ENCODE data around the gene MMP14. TPM values are rescaled to one million over a fixed set of nuclear protein-coding genes. Genes with fewer than 3 reads are reported as not detected.

Gene MMP14
- polyA plus RNA-seq, 3 donors: 123 to 161 (median 159) TPM

Other genes with a start within 250 kb of the MMP14 start
- gene DAD1, start 247.4 kb upstream of the MMP14 start, polyA plus RNA-seq (ENCODE audit: insufficient read length in 3 of 3): 100 to 1,000 TPM; 231 to 273 (median 251) TPM
- 10 to 100 TPM; 47.1 to 56.9 (median 49.4) TPM for gene ABHD4, start 238.3 kb upstream of the MMP14 start, polyA plus RNA-seq (ENCODE audit: insufficient read length in 3 of 3)
- under 1 TPM; 0.19 to 0.40 (median 0.38) TPM for gene OR6J1, start 192.2 kb upstream of the MMP14 start, polyA plus RNA-seq (ENCODE audit: insufficient read length in 3 of 3)
- gene OXA1L, start 69.9 kb upstream of the MMP14 start, polyA plus RNA-seq (ENCODE audit: insufficient read length in 3 of 3): 100 to 1,000 TPM; 130 to 148 (median 140) TPM
- gene SLC7A7, start 21.1 kb upstream of the MMP14 start, polyA plus RNA-seq (ENCODE audit: insufficient read length in 3 of 3): 100 to 1,000 TPM; 114 to 130 (median 129) TPM
- 100 to 1,000 TPM in 1 of 3 donors, 10 to 100 TPM in 2; 87.6 to 107 (median 93.7) TPM for gene MRPL52, start 6.7 kb upstream of the MMP14 start, polyA plus RNA-seq (ENCODE audit: insufficient read length in 3 of 3)
- 10 to 100 TPM; 79.1 to 94.9 (median 93.9) TPM for gene LRP10, start 35.2 kb downstream of the MMP14 start, polyA plus RNA-seq (ENCODE audit: insufficient read length in 3 of 3)
- 1 to 10 TPM; 1.9 to 2.1 (median 1.9) TPM for gene REM2, start 46.6 kb downstream of the MMP14 start, polyA plus RNA-seq (ENCODE audit: insufficient read length in 3 of 3)
- 100 to 1,000 TPM; 121 to 144 (median 123) TPM for gene RBM23, start 82.6 kb downstream of the MMP14 start, polyA plus RNA-seq (ENCODE audit: insufficient read length in 3 of 3)
- gene PRMT5, start 92.8 kb downstream of the MMP14 start, polyA plus RNA-seq (ENCODE audit: insufficient read length in 3 of 3): 100 to 1,000 TPM; 150 to 181 (median 161) TPM
- 10 to 100 TPM; 51.9 to 64.0 (median 59.9) TPM for gene HAUS4, start 120.5 kb downstream of the MMP14 start, polyA plus RNA-seq (ENCODE audit: insufficient read length in 3 of 3)
- gene AJUBA, start 146.0 kb downstream of the MMP14 start, polyA plus RNA-seq (ENCODE audit: insufficient read length in 3 of 3): 100 to 1,000 TPM in 2 of 3 donors, 10 to 100 TPM in 1; 77.4 to 120 (median 103) TPM
- gene C14orf93, start 173.6 kb downstream of the MMP14 start, polyA plus RNA-seq (ENCODE audit: insufficient read length in 3 of 3): 10 to 100 TPM; 19.9 to 27.2 (median 22.5) TPM
- gene PSMB5, start 198.3 kb downstream of the MMP14 start, polyA plus RNA-seq (ENCODE audit: insufficient read length in 3 of 3): 100 to 1,000 TPM; 207 to 269 (median 224) TPM
- under 1 TPM in 1 of 3 donors, not detected in 2; 0.04 TPM for gene PSMB11, start 205.6 kb downstream of the MMP14 start, polyA plus RNA-seq (ENCODE audit: insufficient read length in 3 of 3)
- gene CDH24, start 220.9 kb downstream of the MMP14 start, polyA plus RNA-seq (ENCODE audit: insufficient read length in 3 of 3): 10 to 100 TPM; 22.9 to 38.2 (median 23.9) TPM